ENCODE measurements around the gene AFG3L2. TPM values are rescaled to one million over a fixed set of nuclear protein-coding genes. Genes with fewer than 3 reads are reported as not detected.

AFG3L2 gene
- total and polyA plus RNA-seq, 2 of the 13 experiments (the other 11 are each of a cell fraction or from before 2014, with no cell fraction given), result 28.6 to 86.9 TPM

- TF ChIP-seq CBX1 (IDR thresholded peaks at IDR 0.05; ENCODE audit: low read depth) (no peak), CAMTA2 (CRISPR knock-in tag; IDR thresholded peaks at IDR 0.05; ENCODE audit: borderline replicate concordance) (no peak), HMG20B (CRISPR knock-in tag; conservative IDR thresholded peaks at IDR 0.05) (no peak), NFYC (CRISPR knock-in tag; IDR thresholded peaks at IDR 0.05) (no peak), SMAD3 (CRISPR knock-in tag; IDR thresholded peaks at IDR 0.05) (no peak), ZNF766 (CRISPR knock-in tag; IDR thresholded peaks at IDR 0.05; ENCODE audit: borderline replicate concordance) (peak; percentile 87; the same call in 1 of the 2 replicates), KIAA2018 (CRISPR knock-in tag; IDR thresholded peaks at IDR 0.05; ENCODE audit: borderline replicate concordance) (0 out of 2 replicates have a peak, but pooled peaks have one; percentile 60), ETV6 (CRISPR knock-in tag; conservative IDR thresholded peaks at IDR 0.05) (peak; percentile 18; the same call in 1 of the 2 replicates), MYC (CRISPR knock-in tag; IDR thresholded peaks at IDR 0.05; ENCODE audit: borderline replicate concordance) (peak; percentile 91), ZKSCAN8 (CRISPR knock-in tag; IDR thresholded peaks at IDR 0.05; ENCODE audit: borderline replicate concordance) (no peak), ZZZ3 (CRISPR knock-in tag; IDR thresholded peaks at IDR 0.05; ENCODE audit: borderline replicate concordance) (no peak), ZNF383 (CRISPR knock-in tag; IDR thresholded peaks at IDR 0.05; ENCODE audit: borderline replicate concordance) (no peak), ARHGAP35 (CRISPR knock-in tag; IDR thresholded peaks at IDR 0.05; ENCODE audit: borderline replicate concordance) (no peak), PHF20 (CRISPR knock-in tag; IDR thresholded peaks at IDR 0.05) (peak; percentile 70), NFKB2 (CRISPR knock-in tag; IDR thresholded peaks at IDR 0.05; ENCODE audit: borderline replicate concordance) (peak; percentile 53; the same call in 1 of the 2 replicates), XRCC5 (optimal IDR thresholded peaks at IDR 0.05; ENCODE audit: low read length) (no peak), ZMAT5 (CRISPR knock-in tag; IDR thresholded peaks at IDR 0.05; ENCODE audit: borderline replicate concordance, low read depth) (no peak)
- TF ChIP-seq, protein P1, sequence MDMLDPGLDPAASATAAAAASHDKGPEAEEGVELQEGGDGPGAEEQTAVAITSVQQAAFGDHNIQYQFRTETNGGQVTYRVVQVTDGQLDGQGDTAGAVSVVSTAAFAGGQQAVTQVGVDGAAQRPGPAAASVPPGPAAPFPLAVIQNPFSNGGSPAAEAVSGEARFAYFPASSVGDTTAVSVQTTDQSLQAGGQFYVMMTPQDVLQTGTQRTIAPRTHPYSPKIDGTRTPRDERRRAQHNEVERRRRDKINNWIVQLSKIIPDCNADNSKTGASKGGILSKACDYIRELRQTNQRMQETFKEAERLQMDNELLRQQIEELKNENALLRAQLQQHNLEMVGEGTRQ (IDR thresholded peaks at IDR 0.05; ENCODE audit: low read depth, low read length), result no peak
- TF ChIP-seq, protein P1 (CRISPR knock-in tag; IDR thresholded peaks at IDR 0.05; ENCODE audit: borderline replicate concordance), result no peak; the same call in 1 of the 2 replicates
Observed at GRCh38 chr18:12376754-12377555, at the start of gene AFG3L2 (continued).

Measured in HepG2 (cell line).